H9 (cell line): ENCODE measurements around the gene ZNF69. TPM values are rescaled to one million over a fixed set of nuclear protein-coding genes. Genes with fewer than 3 reads are reported as not detected.

ENCODE experiments used
- DNase-seq: peaks from one replicate; pipeline ENCODE4 v3.0.0-alpha.2; 2017
- H2AFZ ChIP-seq: one replicate; pipeline ENCODE4 v1.6.1; 2013; ENCODE audit warnings: mild to moderate bottlenecking, low read length, control low read depth, moderate library complexity
- H2AK5ac ChIP-seq: 2 replicates; pipeline ENCODE4 v1.6.1; 2013; ENCODE audit warnings: low read length, control low read depth, mixed read lengths; ENCODE audit not compliant: insufficient read length
- H2BK120ac ChIP-seq: one replicate; pipeline ENCODE4 v1.6.1; 2013; ENCODE audit warnings: low read depth, mild to moderate bottlenecking, low read length, control low read depth, inconsistent platforms; ENCODE audit not compliant: poor library complexity, severe bottlenecking
- H2BK12ac ChIP-seq: 2 replicates; pipeline ENCODE4 v1.6.1; 2013; ENCODE audit warnings: low read length, control low read depth, mixed read lengths, low read depth; ENCODE audit not compliant: insufficient read length
- H2BK15ac ChIP-seq: 2 replicates; pipeline ENCODE4 v1.6.1; 2013; ENCODE audit warnings: low read depth, low read length, control low read depth
- H2BK20ac ChIP-seq: one replicate; pipeline ENCODE4 v1.6.1; 2013; ENCODE audit warnings: low read depth, mild to moderate bottlenecking, low read length, control low read depth, inconsistent platforms; ENCODE audit not compliant: poor library complexity, severe bottlenecking
- H2BK5ac ChIP-seq: 2 replicates; pipeline ENCODE4 v1.6.1; 2013; ENCODE audit warnings: low read length, control low read depth, mixed read lengths; ENCODE audit not compliant: insufficient read length
- H3K14ac ChIP-seq: 2 replicates; pipeline ENCODE4 v1.6.1; 2013; ENCODE audit warnings: low read length, control low read depth; ENCODE audit not compliant: insufficient read depth
- H3K18ac ChIP-seq: 2 replicates; pipeline ENCODE4 v1.6.1; 2013; ENCODE audit warnings: low read depth, mild to moderate bottlenecking, mixed read lengths, low read length, control low read depth; ENCODE audit not compliant: insufficient read length
- H3K23ac ChIP-seq: 2 replicates; pipeline ENCODE4 v1.6.1; 2013; ENCODE audit warnings: low read length, control low read depth, mixed read lengths, low read depth; ENCODE audit not compliant: insufficient read length
- H3K23me2 ChIP-seq: 2 replicates; pipeline ENCODE4 v1.6.1; 2013; ENCODE audit warnings: low read depth, mild to moderate bottlenecking, mixed read lengths, low read length, control low read depth; ENCODE audit not compliant: insufficient read length, poor library complexity, severe bottlenecking
- H3K27ac ChIP-seq: 2 replicates; pipeline ENCODE4 v1.5.1; 2013; ENCODE audit warnings: low read length, control low read depth, mixed read lengths, low read depth; ENCODE audit not compliant: insufficient read length
- H3K27me3 ChIP-seq: 2 replicates; pipeline ENCODE4 v1.6.1; 2013; ENCODE audit warnings: low read length, control low read depth, inconsistent platforms; ENCODE audit not compliant: insufficient read depth
- H3K4ac ChIP-seq: 2 replicates; pipeline ENCODE4 v1.6.1; 2013; ENCODE audit warnings: low read depth, mild to moderate bottlenecking, control low read depth, inconsistent platforms, low read length, moderate library complexity
- H3K4me1 ChIP-seq: 2 replicates; pipeline ENCODE4 v1.6.1; 2013; ENCODE audit warnings: low read length, control low read depth, inconsistent platforms; ENCODE audit not compliant: insufficient read depth
- H3K4me2 ChIP-seq: 2 replicates; pipeline ENCODE4 v1.6.1; 2013; ENCODE audit warnings: low read length, control low read depth, mixed read lengths; ENCODE audit not compliant: insufficient read length, insufficient read depth
- H3K56ac ChIP-seq: 2 replicates; pipeline ENCODE4 v1.6.1; 2013; ENCODE audit warnings: low read depth, mild to moderate bottlenecking, mixed read lengths, low read length, control low read depth; ENCODE audit not compliant: insufficient read length
- H3K79me1 ChIP-seq: 2 replicates; pipeline ENCODE4 v1.6.1; 2013; ENCODE audit warnings: low read depth, mild to moderate bottlenecking, moderate library complexity, low read length, control low read depth, inconsistent platforms; ENCODE audit not compliant: insufficient read depth, poor library complexity, severe bottlenecking
- H3K79me2 ChIP-seq: 2 replicates; pipeline ENCODE4 v1.6.1; 2013; ENCODE audit warnings: low read length, control low read depth, inconsistent platforms; ENCODE audit not compliant: insufficient read depth
- H3K9ac ChIP-seq: 2 replicates; pipeline ENCODE4 v1.6.1; 2013; ENCODE audit warnings: low read length, control low read depth, mixed read lengths; ENCODE audit not compliant: insufficient read length; ENCODE audit errors: extremely low read depth
- H3K9me3 ChIP-seq: one replicate; pipeline ENCODE4 v1.6.1; 2013; ENCODE audit warnings: low read depth, low read length, inconsistent platforms; ENCODE audit not compliant: control insufficient read depth
- H3T11ph ChIP-seq: one replicate; pipeline ENCODE4 v1.6.1; 2013; ENCODE audit warnings: mild to moderate bottlenecking, low read length, control low read depth, inconsistent platforms
- H4K20me1 ChIP-seq: one replicate; pipeline ENCODE4 v1.6.1; 2013; ENCODE audit not compliant: control insufficient read depth, insufficient read length, insufficient read depth
- H4K5ac ChIP-seq: 2 replicates; pipeline ENCODE4 v1.6.1; 2013; ENCODE audit warnings: low read depth, mild to moderate bottlenecking, mixed read lengths, low read length, control low read depth; ENCODE audit not compliant: insufficient read length
- H4K8ac ChIP-seq: replicated peaks from 2 replicates; pipeline ENCODE4 v1.6.1; 2013; ENCODE audit warnings: low read length, control low read depth, mixed read lengths, low read depth; ENCODE audit not compliant: insufficient read length
- H4K91ac ChIP-seq: 2 replicates; pipeline ENCODE4 v1.6.1; 2013; ENCODE audit warnings: low read depth, mild to moderate bottlenecking, moderate library complexity, mixed read lengths, low read length, control low read depth; ENCODE audit not compliant: insufficient read length
- H3K27ac Mint-ChIP-seq, 3 experiments: 2 replicates in 2 of 3; 3 replicates in 1 of 3; pipeline ENCODE4 v1.8.0; 2020 to 2021; ENCODE audit warnings: mixed read lengths in 3 of 3, mild to moderate bottlenecking in 1 of 3, moderate library complexity in 1 of 3
- H3K27me3 Mint-ChIP-seq: 2 replicates; pipeline ENCODE4 v1.8.0; 2021; ENCODE audit warnings: low read depth, mild to moderate bottlenecking, moderate library complexity, mixed read lengths
- H3K36me3 Mint-ChIP-seq, 3 experiments: 2 replicates in 2 of 3; 3 replicates in 1 of 3; pipeline ENCODE4 v1.8.0; 2020 to 2021; ENCODE audit warnings: low read depth in 3 of 3, mixed read lengths in 3 of 3; ENCODE audit not compliant: insufficient read depth in 1 of 3
- H3K4me1 Mint-ChIP-seq, 2 experiments: 2 replicates each; pipeline ENCODE4 v1.8.0; 2020; ENCODE audit warnings: mixed read lengths in 2 of 2
- H3K4me3 Mint-ChIP-seq, 2 experiments: 2 replicates in 1 of 2; 3 replicates in 1 of 2; pipeline ENCODE4 v1.8.0; 2020 to 2021; ENCODE audit warnings: mild to moderate bottlenecking in 2 of 2, mixed read lengths in 2 of 2, moderate library complexity in 1 of 2
- H3K9me3 Mint-ChIP-seq, 2 experiments: 2 replicates in 1 of 2; 3 replicates in 1 of 2; pipeline ENCODE4 v1.8.0; 2020; ENCODE audit warnings: mild to moderate bottlenecking in 2 of 2, mixed read lengths in 2 of 2, moderate library complexity in 1 of 2
- CTCF ChIP-seq: fragments of 200-600 bp; sonication (generic); conservative IDR thresholded peaks from 3 replicates; pipeline ENCODE4 v1.8.0; 2021; ENCODE audit warnings: antibody characterized with exemption, mild to moderate bottlenecking
- WGBS: extraction: QIAGEN DNeasy Blood & Tissue Kit; methylation state at CpG from one replicate; pipeline ENCODE4 v1.1.7; 2013; ENCODE audit warnings: missing lambda C conversion rate, low lambda C conversion rate, mixed read lengths; ENCODE audit not compliant: insufficient read length; ENCODE audit errors: extremely low coverage; 5-methylcytosine and 5-hydroxymethylcytosine counted together
- total RNA-seq: library from RNA; stranded (reverse); gene quantifications from 2 replicates; pipeline ENCODE4 v1.2.1, GENCODE V29; 2021

ZNF69 gene
- total RNA-seq, 1 experiment from 2014 or later: 27.3 TPM

DNA sequence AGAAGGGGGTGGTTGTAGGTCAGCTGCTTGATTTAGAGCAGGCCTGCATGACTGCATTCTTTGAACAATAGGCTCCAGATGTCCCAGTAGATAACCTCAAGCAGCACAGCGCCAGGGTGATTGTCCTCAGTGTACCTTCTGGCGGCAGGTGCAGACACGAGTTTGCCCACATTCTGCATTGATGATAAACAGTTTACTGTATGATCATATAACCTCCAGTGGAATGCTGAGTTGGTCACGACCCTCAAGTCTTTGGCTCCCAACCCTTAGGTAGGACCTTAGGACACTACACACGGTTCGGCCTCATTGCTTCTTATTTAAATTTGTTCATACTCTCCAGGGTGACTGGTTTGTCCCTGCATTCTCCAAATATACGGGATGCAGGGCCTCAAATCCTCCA, 26.9 kb upstream of the ZNF69 start:
- H3K4me3 Mint-ChIP-seq: no peak overlapping the region

More for the DNA sequence above, 26.9 kb upstream of the ZNF69 start:
- Histone ChIP-seq H4K8ac (no peak overlapping the region), H3K9me3 (peaks cover 12% of the 10 kb centered on the region), H3K27ac (no peak overlapping the region), H3K4me2 (no peak overlapping the region), H2AK5ac (no peak overlapping the region), H3K79me2 (no peaks in the 10 kb centered on the region), H4K91ac (no peak overlapping the region), H4K20me1 (no peaks in the 10 kb centered on the region), H3K14ac (no peak overlapping the region), H2AFZ (no peak overlapping the region), H4K5ac (no peak overlapping the region), H3K18ac (no peak overlapping the region), H3K56ac (no peak overlapping the region), H2BK20ac (no peak overlapping the region), H3T11ph (no peak overlapping the region), H3K23me2 (no peaks in the 10 kb centered on the region), H2BK12ac (no peak overlapping the region), H2BK15ac (no peak overlapping the region), H3K79me1 (no peaks in the 10 kb centered on the region), H3K4me1 (no peaks in the 10 kb centered on the region), H2BK5ac (no peak overlapping the region), H2BK120ac (no peak overlapping the region), H3K4ac (no peak overlapping the region), H3K9ac (no peak overlapping the region), H3K27me3 (no peaks in the 10 kb centered on the region), H3K23ac (no peak overlapping the region)
- H3K36me3 Mint-ChIP-seq: peaks cover 0 to 17% (median 2%) of the 10 kb centered on the region in 3 experiments; a peak in 4 of 7 replicates
- peaks cover 62 to 75% of the 10 kb centered on the region in 2 experiments for H3K9me3 Mint-ChIP-seq
- peaks cover 7% of the 10 kb centered on the region for H3K27me3 Mint-ChIP-seq
- no peak overlapping the region; a peak in 1 of 7 replicates for H3K27ac Mint-ChIP-seq
- TF ChIP-seq CTCF: no peak
- H3K4me1 Mint-ChIP-seq: no peaks in the 10 kb centered on the region
- no peak for DNase-seq
- no CpG with 5 or more reads among the region's 7 CpGs for WGBS
